Spinal cord (tissue), 10 donors: ENCODE results near the gene FBLN7. TPM values are rescaled to one million over a fixed set of nuclear protein-coding genes. Genes with fewer than 3 reads are reported as not detected.

ENCODE experiments used
- DNase-seq, 6 donors: peaks; one replicate each; pipeline versions ENCODE4 v3.0.0 to v3.0.0-alpha.2; 2013 to 2015; ENCODE audit warnings: low spot score in 6 of 6, low read depth in 4 of 6
- H3K27ac ChIP-seq: one replicate; pipeline ENCODE4 v1.5.1; 2013; ENCODE audit warnings: low read depth, low read length, control low read depth
- H3K27me3 ChIP-seq: one replicate; pipeline ENCODE4 v1.6.1; 2013; ENCODE audit warnings: low read length; ENCODE audit not compliant: control insufficient read depth, insufficient read depth
- H3K36me3 ChIP-seq: one replicate; pipeline ENCODE4 v1.6.1; 2013; ENCODE audit warnings: low read length; ENCODE audit not compliant: control insufficient read depth, insufficient read depth
- H3K4me1 ChIP-seq: one replicate; pipeline ENCODE4 v1.6.1; 2013; ENCODE audit warnings: low read length; ENCODE audit not compliant: control insufficient read depth, insufficient read depth
- H3K4me3 ChIP-seq: one replicate; pipeline ENCODE4 v1.5.1; 2013; ENCODE audit warnings: low read depth, low read length, control low read depth
- H3K9me3 ChIP-seq: one replicate; pipeline ENCODE4 v1.6.1; 2013; ENCODE audit warnings: low read length; ENCODE audit not compliant: control insufficient read depth, insufficient read depth
- whole genome bisulfite sequencing: methylation state at CpG from one replicate; pipeline ENCODE4 v1.1.5; 2013; ENCODE audit warnings: missing lambda C conversion rate; ENCODE audit not compliant: insufficient coverage; 5-methylcytosine and 5-hydroxymethylcytosine counted together
- polyA plus RNA-seq, 2 donors: library from polyadenylated mRNA; unstranded; fragments of 120-200 nt; gene quantifications; one replicate each; pipeline ENCODE4 v1.2.1, GENCODE V29; 2013; ENCODE audit not compliant: insufficient read length in 2 of 2
- total RNA-seq, 2 donors: library from RNA; depleted of rRNA in 1 of 2; stranded (reverse); fragments of 120-200 nt in 1 of 2; fragments of >200 nt in 1 of 2; gene quantifications; one replicate each; pipeline versions ENCODE4 v1.2.3 to v1.2.4, GENCODE V29; 2013 to 2014
- donor health status: healthy.

Gene FBLN7
- total and polyA plus RNA-seq, 4 donors: 3.2 to 12.7 (median 8.3) TPM

DNA sequence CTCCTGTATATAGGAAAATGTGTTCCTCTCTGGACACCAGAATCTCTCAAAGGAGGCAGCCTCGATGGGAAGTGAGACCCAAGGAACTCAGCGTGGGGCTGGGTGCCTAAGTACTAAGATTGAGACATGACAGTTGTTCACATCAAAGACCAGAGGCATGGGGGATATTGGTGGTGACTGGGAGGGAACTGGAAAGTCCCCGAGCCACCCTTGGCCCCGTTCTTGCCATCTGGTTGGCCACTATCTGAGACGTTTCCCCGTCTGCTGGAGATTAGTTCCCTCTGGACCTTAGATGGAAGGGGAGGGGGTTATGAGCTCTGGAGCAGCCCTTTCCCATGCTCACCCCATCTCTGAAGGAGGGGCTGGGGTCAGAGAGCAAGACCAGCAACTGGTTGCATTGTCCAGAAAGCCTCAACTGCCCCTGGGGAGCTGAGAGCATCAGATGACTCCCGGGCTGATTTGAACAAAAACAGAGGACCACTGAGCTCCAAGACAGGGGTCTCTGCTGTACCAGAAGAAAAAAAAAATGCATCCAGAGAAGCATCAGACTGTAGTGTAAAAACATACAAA is 11.8 kb downstream of the FBLN7 start:
- Histone ChIP-seq H3K27ac (no peak overlapping the region), H3K27me3 (no peaks in the 10 kb centered on the region), H3K4me3 (no peak overlapping the region), H3K4me1 (no peaks in the 10 kb centered on the region), H3K9me3 (no peaks in the 10 kb centered on the region), H3K36me3 (peaks cover 10% of the 10 kb centered on the region)
- DNase-seq: no peak
- WGBS: 95% methylated on average over 5 of the region's 7 CpGs

DNA sequence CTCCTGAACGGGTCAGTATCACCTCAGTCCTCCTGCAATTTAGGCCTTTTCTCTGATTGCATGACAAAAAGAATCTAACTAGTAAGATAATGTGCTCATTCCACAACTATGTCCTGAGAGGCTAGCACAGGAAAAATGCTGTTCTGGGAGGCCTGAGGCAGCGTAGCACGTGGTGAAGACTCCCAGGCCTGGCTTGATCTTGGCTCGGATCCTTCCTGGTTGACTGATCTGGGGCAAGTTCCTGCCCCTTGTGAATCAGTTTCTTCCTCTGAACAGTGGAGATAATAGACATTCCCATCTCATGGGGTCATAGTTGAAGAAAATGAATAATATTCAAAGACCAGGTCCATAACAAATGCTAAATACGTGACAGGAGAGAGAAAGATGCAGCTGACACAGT is 12.3 kb downstream of the FBLN7 start:
- DNase-seq: no peak
- peaks cover 13% of the 10 kb centered on the region for H3K36me3 ChIP-seq
- 74% methylated on average over 5 of the region's 5 CpGs for WGBS
- no peak overlapping the region for H3K4me3 ChIP-seq
- no peaks in the 10 kb centered on the region for H3K27me3 ChIP-seq
- H3K9me3 ChIP-seq: no peaks in the 10 kb centered on the region
- no peak overlapping the region for H3K27ac ChIP-seq
- no peaks in the 10 kb centered on the region for H3K4me1 ChIP-seq

DNA sequence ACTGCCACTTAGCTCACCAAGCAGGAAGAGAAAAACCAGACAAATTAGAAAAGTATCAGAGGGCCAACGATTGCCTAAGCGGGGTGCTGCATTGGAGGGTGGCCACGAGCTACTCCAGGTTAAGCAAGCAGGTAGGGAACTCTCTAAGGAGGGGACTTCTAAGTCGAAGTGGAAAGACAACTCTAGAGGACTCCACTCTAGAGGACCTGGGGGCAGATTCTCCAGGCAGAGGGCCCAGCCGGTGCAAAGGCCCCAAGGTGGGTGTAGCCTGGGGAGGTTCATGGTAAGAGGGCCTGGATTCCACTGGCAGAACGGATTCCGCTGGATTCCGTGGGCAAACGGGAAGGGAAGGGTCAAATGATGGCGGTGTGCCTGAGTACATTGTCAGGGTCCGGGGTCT is 12.7 kb downstream of the FBLN7 start:
- DNase-seq: no peak
- Histone ChIP-seq H3K4me1 (no peaks in the 10 kb centered on the region), H3K4me3 (no peak overlapping the region), H3K27ac (no peak overlapping the region), H3K27me3 (no peaks in the 10 kb centered on the region), H3K9me3 (no peaks in the 10 kb centered on the region), H3K36me3 (peaks cover 17% of the 10 kb centered on the region)
- 85% methylated on average over 9 of the region's 11 CpGs for WGBS

DNA sequence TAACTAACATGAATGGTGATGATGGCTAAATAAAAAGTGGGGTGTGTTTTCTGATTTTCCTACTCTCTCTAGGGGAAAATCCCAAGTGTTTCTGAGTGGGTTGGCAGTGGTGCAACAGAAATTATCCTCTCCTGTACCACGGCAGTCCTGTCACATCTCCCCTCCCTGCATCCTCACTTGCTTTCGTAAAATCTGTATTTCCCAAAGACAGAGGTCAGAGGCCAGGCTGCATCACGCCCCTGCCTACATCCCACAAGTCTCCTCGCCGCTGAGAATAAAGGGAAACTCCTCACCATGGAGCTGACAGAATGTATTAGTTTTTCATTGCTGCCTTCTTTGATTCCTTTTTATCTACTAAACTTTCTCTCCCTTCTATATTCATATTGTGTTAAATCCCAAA is 13.1 kb downstream of the FBLN7 start:
- DNase-seq: no peak
- no peak overlapping the region for H3K4me3 ChIP-seq
- H3K4me1 ChIP-seq: no peaks in the 10 kb centered on the region
- no peaks in the 10 kb centered on the region for H3K27me3 ChIP-seq
- H3K9me3 ChIP-seq: no peaks in the 10 kb centered on the region
- H3K36me3 ChIP-seq: peaks cover 18% of the 10 kb centered on the region
- 90% methylated on average over 2 of the region's 5 CpGs for WGBS
- no peak overlapping the region for H3K27ac ChIP-seq

DNA sequence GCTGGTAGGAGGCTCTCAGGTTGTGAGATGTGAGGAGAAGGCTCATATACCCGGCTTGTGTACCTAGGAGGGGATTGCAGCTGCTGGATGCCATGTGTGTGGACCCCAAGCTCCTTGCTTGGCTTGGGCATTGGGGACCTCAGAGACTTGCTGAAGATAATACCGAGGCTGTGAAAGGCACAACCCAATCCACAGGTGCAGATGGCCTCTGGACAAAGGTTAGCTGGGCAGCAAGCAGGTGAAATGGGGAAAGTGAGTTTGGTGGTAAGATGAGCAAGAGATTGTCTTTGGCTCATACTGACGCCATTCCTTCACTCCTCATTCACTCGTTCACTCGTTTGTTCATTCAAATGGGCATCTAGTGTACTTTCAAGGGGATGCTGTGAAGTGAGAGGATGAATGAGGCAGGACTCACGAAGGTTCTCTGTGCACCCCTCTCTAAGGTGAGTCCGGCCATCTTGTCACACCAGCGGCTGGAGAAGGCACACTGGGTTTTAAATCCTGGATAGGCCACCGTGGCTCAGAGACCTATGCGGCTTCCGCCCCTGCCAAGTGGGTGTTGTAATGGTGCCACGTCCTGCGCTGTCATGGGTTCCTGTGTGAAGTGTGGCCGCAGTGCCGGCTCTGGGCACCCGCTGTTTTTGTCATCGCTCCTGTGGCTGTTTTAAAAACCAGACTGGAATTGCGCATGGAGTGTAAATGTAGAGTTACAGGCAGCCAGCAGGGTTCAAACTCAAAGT is 13.7 kb downstream of the FBLN7 start:
- Histone ChIP-seq H3K4me1 (no peaks in the 10 kb centered on the region), H3K36me3 (peaks cover 18% of the 10 kb centered on the region), H3K27ac (no peak overlapping the region), H3K27me3 (no peaks in the 10 kb centered on the region), H3K4me3 (no peak overlapping the region), H3K9me3 (no peaks in the 10 kb centered on the region)
- DNase-seq: no peak
- 92% methylated on average over 15 of the region's 18 CpGs for WGBS

DNA sequence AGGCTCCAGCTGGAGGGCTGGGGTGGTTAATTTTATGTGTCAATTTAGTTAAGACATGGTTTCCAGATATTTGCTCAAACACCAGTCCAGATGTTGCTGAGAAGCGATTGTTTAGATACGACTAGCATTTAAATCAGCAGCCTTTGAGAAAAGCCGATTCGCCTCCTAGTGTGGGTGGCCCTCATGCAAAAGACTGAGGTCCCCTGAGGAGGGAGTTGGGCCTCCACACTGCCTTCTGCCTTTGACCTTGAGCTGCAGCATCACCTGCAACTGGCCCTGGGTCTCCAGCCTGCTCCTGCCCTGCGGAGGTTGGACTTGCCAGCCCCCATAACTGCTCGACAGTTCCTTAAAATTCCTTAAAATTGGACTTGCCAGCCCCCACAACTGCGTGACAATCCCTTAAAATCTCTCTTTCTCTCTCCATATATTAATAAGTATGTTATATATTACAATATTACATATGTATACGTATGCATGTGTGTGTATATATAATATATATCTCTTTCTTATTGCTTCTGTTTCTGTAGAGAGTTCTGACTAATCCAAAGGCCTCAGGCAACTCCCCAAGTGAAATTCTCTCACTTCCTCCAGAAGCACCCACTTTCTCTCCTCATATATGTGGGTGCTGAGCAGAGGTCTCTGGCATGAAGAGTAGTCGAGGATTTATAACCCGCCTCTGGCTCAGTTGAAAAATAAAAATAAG is 14.4 kb downstream of the FBLN7 start:
- Histone ChIP-seq H3K36me3 (peaks cover 18% of the 10 kb centered on the region), H3K9me3 (no peaks in the 10 kb centered on the region), H3K27ac (no peak overlapping the region), H3K4me1 (no peaks in the 10 kb centered on the region), H3K27me3 (no peaks in the 10 kb centered on the region), H3K4me3 (no peak overlapping the region)
- WGBS: 92% methylated on average over 5 of the region's 10 CpGs
- DNase-seq: peak in 1 of 6 donors; percentile 14

DNA sequence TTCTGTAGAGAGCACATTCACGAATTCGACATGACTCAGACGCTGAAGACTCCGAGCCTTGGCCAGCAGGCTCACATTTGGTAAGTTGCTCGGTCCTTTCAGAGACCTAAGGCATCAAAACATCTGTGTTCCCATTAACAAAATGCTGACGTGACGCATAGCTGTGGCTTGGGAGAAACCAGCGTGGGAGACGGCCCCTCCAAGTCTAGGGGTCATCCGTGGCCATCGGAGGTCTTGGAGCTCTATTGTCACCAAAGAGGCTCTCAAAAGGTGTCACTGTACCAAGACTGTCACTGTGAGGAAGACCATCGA is 14.9 kb downstream of the FBLN7 start:
- Histone ChIP-seq H3K4me3 (no peak overlapping the region), H3K9me3 (no peaks in the 10 kb centered on the region), H3K4me1 (no peaks in the 10 kb centered on the region), H3K36me3 (peaks cover 18% of the 10 kb centered on the region), H3K27me3 (no peaks in the 10 kb centered on the region), H3K27ac (no peak overlapping the region)
- DNase-seq: no peak
- WGBS: 95% methylated on average over 12 of the region's 12 CpGs

DNA sequence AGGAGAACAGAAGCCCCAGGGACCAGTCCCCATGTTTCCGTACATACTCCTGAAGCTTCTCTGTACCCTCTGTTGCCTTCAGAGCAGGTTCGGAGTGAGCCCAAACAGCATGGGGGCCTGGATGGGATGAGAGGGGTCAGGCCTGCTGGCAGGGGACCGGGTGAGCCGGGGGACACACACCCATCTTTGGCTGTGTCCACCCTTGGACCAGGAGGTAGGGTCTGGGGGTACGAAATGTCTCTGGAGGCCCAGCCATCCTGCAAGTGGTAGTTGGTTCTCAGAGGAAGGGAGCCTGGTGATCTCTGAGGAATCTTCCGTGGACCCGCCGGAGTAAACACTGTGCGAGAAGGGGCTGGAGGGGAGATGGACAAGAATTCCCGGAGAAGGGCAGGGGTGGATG is 15.3 kb downstream of the FBLN7 start:
- Histone ChIP-seq H3K36me3 (peaks cover 18% of the 10 kb centered on the region), H3K27me3 (no peaks in the 10 kb centered on the region), H3K4me3 (no peak overlapping the region), H3K9me3 (no peaks in the 10 kb centered on the region), H3K4me1 (no peaks in the 10 kb centered on the region), H3K27ac (no peak overlapping the region)
- no peak for DNase-seq
- 100% methylated on average over 8 of the region's 10 CpGs for WGBS

DNA sequence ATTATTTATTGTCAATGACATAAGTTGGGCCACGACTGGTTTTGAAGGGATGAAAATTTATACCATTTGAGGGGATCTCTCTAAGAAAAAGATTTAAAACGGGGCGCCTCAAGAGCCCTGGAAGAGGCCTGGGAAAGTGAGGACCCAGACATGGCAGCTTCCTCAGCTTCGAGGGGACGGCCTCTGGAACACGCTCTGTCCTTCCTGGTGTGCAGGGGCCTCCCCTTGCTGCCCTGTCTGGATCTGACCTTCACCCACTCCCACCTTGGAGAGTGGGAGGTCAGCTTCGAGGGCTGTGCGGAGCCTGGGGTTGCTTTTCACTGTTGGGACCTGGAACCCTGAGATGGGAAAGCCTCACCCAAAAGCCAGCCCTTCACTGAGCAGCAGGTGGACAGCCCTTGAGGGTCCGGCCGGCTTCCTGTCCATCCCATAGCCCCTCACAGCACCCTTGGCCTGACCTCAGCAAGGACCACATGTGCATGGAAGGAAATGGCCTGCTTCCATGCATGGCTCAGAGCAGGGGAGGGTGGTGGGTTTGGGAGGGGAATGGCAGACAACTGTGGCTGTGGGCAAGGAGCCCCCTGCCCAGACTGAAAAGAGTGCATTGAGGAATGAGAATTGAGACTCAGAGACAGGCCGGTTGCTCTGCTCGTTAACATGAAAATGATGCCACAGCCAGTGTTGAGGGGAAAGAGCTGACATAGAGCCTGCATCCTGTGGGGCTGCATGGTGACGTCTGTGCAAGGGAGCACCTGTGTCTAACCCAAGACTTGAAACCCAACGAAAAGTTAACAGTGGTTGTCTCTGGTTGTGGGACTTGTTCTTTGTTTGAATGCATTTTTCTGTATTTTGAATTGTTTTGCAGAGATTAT is 16.3 kb downstream of the FBLN7 start:
- WGBS: 89% methylated on average over 14 of the region's 14 CpGs
- H3K4me1 ChIP-seq: no peaks in the 10 kb centered on the region
- no peaks in the 10 kb centered on the region for H3K27me3 ChIP-seq
- DNase-seq: no peak
- H3K4me3 ChIP-seq: no peak overlapping the region
- peaks cover 19% of the 10 kb centered on the region for H3K36me3 ChIP-seq
- no peaks in the 10 kb centered on the region for H3K9me3 ChIP-seq
- H3K27ac ChIP-seq: no peak overlapping the region
